Measurements from ENCODE around the gene PHB1.
"Not testable (repeated sequence)": the region's sequence is repeated elsewhere in the genome, so short reads cannot be mapped to it uniquely, and the experiment has no call there.

Gene PHB1

GRCh38 chr17:49406421-49407061, 8.1 kb downstream of the PHB1 start:
- DNase-seq (ENCODE audit: low read depth in 2 of 2), result no peak

GRCh38 chr17:49404906-49405305, 9.8 kb downstream of the PHB1 start:
- DNase-seq (ENCODE audit: low read depth in 2 of 2), result no peak

DNA sequence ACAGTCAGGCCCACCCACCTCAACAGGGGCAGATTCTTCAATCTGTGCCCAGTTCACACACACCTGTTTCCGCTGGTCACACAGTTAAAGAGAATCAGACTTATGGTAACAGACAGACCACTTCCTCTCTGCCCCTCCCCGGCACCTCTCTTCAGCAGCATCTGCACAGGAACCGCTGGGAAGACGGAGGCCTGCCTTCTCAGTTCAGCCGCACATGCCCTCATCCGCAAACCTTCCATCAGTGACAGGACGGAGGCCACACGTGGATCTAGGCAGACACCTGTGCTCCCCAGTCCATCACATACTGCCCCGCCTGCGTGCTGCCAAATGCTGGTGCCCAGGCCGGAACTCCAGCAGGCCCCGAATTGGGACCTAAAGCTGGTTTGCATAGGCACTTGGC, 10.3 kb downstream of the PHB1 start:
- DNase-seq (ENCODE audit: low read depth in 2 of 2), result no peak

GRCh38 chr17:49403514-49404289, 11.0 kb downstream of the PHB1 start:
- no peak for DNase-seq (ENCODE audit: low read depth in 2 of 2)

GRCh38 chr17:49402706-49403105, 12.0 kb downstream of the PHB1 start:
- no peak for DNase-seq (ENCODE audit: low read depth in 2 of 2)

DNA sequence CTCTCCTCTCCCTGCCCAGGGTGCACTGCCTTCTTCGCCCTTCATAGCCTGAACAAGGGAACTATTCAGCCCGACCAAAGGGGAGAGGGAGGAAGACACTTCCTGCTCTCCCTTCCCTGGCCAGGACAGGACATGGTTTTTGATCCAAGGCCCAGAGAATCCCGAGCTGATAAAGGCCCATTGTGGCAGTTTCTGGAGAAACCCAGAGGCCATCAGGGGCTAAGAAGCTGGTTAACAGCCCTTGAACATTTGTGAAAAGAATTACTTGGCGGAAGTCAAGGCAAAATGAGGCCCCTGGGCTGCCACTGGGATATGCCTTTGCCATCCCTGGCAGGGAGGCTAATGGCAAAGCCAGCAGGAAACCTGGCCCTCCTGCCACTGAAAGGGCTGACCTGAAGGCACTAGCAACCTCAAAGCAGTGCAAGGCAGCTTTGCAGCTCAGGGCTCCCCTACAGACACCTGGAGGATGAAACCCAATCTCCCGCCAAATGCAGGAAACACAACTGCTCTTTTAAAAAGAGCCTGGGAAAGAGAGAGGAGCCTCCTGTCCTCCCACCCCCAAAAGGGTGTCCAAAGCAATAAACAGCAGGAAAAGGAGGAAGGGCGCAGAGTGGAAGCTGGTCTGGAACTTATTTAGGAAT, 12.6 kb downstream of the PHB1 start:
- DNase-seq (ENCODE audit: low read depth in 2 of 2), result no peak

DNA sequence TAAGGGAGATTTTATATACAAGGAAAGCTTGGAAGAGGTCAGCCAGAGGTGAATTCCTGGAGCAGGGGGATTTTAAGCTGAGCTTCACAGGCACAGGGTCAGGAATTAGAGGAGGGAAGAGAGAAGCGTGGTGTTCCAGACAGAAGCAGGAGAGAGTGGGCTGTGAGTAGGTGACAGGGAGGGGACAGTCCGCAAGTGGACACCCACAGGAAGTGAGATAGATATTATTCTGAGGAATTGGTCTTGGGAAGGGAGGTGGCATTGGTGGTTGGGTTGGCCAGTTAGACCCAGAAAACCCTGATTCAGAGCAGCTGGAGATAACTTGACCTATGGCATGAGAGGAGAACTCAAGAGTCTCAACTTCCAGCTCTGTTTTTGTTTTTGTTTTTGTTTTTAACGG, 14.7 kb downstream of the PHB1 start:
- no peak for DNase-seq (ENCODE audit: low read depth in 2 of 2)

DNA sequence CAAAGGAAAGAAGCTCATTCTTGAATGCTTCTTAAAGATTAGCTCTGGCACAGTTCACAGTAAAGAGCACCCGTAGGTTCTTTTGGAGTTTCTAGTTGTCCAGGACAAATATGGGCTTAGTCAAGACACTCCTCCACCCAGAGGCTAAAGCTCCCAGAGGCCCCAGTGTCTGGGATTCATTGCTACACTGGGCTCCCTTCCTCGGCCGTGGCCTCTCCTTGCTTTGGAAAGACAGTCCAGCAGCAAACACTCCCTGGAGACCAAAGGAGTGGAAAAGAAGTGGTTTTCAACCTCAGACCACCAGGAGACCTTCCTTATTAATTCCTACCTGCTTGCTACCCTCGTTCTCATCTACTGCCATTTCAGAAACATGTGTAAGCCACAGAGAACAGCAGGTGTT, 17.1 kb downstream of the PHB1 start:
- DNase-seq (ENCODE audit: low read depth in 2 of 2), result no peak

DNA sequence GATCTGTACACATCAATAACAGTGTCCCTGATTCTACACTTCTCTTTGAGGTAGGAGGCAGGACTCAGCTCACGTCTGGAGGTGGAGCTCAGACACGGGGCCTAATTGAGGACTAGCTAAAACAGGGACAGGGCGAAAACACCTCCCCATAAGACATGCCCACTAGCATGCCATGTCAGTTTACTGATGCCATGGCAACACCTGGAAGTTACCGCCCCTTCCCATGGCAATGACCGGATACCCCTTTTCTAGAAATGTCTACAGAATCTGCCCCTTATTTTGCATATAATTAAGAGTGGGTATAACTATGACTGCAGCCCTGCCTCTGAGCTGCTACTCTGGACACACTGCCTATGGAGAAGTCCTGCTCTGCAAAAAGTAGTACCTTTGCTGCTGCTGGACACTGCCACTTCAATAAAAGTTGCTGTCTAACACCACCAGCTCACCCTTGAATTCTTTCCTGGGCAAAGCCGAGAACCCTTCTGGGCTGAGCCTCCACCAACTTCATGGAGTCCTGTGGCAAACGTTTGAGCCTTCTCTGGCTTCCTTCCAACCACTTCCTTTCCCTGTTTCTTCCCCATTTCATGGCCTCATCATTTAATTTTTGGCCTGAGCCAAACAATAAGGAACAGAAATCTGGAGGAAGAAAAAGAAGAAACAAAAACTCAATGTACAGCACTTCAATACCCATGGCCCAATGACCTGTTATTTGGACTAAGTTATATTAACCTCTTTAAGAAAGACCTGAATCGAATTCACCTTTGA, 21.0 kb downstream of the PHB1 start:
- no peak for DNase-seq (ENCODE audit: low read depth in 2 of 2)

GRCh38 chr17:49390548-49391324, 23.9 kb downstream of the PHB1 start:
- DNase-seq (ENCODE audit: low read depth in 2 of 2), result no peak

DNA sequence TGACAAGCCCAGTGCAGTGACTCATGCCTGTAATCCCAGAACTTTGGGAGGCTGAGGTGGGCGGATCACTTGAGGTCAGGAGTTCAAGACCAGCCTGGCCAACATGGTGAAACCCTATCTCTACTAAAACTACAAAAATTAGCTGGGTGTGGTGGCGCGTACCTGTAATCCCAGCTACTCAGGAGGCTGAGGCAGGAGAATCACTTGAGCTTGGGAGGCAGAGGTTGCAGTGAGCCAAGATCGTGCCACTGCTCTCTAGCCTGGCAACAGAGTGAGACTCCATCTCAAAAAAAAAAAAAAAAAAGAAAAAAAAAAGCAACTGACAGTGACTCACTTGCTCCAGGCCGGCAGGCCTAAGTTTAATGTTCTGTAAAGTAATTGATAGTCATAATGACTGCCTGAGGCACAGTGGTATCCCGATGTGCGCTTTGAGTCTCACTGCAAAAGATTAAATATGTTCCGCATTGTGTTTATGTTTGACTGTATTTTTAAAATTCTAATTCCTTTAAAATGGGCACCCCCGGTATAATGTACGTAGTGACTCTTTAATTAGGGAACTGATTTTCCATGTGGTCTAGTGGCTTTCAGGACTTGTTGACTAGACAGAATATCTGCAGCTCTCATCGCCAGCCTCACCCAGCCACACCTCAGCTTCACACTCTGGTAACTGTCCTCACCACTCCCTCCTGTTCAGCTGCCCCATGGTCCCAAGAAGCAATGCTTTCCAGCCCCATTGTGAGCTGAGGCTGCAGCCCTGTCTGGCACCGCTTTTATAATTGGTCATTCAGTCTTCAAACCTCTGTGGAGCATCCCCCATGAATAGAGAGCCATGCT, 25.0 kb downstream of the PHB1 start:
- DNase-seq (ENCODE audit: low read depth in 2 of 2), result not testable (repeated sequence)

DNA sequence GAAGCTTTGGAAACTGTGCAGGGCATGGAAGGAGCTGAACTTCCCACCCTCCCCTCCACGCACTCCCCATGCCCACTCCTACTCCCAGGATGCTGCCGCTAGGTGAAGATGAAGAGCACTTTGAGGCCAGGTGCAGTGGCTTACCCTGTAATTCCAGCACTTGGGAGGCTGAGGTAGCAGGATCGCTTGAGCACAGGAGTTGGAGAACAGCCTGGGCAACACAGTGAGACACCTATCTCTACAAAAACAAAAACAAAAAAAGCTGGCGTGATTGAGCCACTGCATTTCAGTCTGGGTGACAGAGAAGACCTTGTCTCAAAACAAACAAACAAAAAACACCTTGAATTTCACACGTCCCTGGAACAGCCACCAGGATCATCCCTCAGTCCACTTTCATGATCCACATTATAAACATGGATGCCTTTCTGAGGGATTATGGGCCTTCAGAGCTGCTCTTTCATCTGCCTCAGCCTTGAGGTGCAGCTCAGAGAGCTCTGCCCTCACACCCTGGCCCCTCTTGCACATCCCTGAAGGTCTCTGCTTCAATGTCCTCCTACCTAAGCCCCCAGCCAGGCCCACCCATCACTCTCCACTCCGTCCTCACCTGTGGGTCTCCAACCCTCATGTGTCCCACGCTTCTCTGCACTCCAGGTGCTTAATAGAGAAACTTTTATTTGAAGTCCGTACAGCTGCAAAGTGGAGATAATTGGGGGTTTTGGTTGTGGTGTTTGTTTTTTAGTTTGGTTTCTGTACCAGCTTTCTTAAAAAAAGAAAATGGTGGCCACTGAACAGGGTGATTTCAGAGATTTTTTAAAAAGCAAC, 25.8 kb downstream of the PHB1 start:
- DNase-seq (ENCODE audit: low read depth in 2 of 2), result no peak

- no peak for DNase-seq (ENCODE audit: low read depth in 2 of 2)
These were observed 26.4 kb downstream of the PHB1 start for GRCh38 chr17:49388290-49388640.

GRCh38 chr17:49387498-49388289, 27.0 kb downstream of the PHB1 start:
- no peak for DNase-seq (ENCODE audit: low read depth in 2 of 2)

DNA sequence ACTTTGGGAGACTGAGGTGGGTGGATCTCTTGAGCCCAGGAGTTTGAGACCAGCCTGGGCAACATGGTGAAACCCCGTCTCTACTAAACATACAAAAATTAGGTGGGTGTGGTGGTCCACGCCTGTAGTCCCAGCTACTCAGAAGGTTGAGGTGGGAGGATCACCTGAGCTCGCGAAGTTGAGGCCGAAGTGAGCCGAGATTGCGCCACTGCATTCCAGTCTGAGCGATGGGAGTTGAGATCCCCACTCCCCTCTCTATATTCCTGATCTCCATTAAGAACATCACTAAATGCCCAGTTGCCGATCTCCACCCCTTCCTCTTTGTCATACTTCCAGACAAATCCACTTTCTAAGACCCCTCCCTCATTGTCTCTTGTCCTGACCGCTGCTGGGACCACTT, 28.3 kb downstream of the PHB1 start:
- no peak for DNase-seq (ENCODE audit: low read depth in 2 of 2)

GRCh38 chr17:49384951-49385350, 29.7 kb downstream of the PHB1 start:
- DNase-seq (ENCODE audit: low read depth in 2 of 2), result no peak

- no peak for DNase-seq (ENCODE audit: low read depth in 2 of 2)
These were observed 31.6 kb downstream of the PHB1 start for GRCh38 chr17:49383060-49383459.

- no peak for DNase-seq (ENCODE audit: low read depth in 2 of 2)
These were observed 32.1 kb downstream of the PHB1 start for GRCh38 chr17:49382556-49382955.

DNA sequence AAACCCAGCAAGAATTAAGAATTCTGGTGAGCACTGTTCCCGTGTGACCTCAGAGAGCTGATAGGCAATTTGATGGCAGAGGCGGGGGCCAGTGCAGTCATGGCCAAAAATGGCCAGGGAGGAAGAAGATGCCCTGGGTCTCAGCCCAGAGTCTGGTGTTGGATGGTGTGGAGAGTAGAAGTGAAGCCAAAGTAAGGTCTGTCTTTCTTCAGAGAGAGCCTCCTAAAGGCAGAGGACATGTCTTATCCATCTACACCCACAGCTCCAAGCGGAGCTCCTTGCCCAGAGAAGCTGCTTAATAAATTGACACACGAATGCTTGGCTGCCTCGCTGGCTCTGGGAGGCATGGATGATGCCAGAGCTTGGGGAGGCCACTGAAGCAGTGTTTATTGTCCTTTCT, 32.9 kb downstream of the PHB1 start:
- DNase-seq (ENCODE audit: low read depth in 2 of 2), result no peak
